ENCODE data around the gene SET. TPM values are rescaled to one million over a fixed set of nuclear protein-coding genes. Genes with fewer than 3 reads are reported as not detected.

The SET gene
- total RNA-seq, 1 experiment from 2014 or later = 422 TPM

DNA sequence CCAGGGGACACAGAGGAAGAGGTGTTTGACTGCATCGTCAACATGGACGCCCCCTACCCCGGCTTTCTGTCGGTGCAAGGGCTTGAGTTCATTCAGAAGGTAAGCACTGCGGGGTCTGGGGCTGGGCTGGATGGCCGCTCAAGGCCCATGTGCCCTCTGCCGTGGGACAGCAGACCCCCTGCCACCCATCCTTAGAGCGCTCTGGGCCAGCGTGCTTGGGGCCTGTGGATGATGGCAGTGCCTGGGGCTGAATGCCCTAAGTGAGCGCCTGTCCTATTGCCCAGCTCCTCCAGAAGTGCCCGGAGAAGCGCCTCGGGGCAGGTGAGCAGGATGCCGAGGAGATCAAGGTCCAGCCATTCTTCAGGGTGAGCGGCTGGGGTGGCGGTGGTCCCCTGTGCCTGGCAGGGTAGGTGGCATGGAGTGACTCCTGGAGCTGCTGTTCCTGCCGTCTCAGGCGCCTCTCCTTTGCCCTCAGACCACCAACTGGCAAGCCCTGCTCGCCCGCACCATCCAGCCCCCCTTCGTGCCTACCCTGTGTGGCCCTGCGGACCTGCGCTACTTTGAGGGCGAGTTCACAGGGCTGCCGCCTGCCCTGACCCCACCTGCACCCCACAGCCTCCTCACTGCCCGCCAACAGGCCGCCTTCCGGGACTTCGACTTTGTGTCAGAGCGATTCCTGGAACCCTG, 31.0 kb downstream of the SET start:
- no peaks in the 10 kb centered on the region for H3K9me3 ChIP-seq (ENCODE audit: control insufficient read depth, insufficient read depth, low read depth, low read length)
- CTCF ChIA-PET = no interaction called here
- H3K36me3 ChIP-seq (ENCODE audit: control insufficient read depth, insufficient read depth, low read length) = peaks cover 3% of the 10 kb centered on the region; the same call in 1 of the 2 replicates
- intact Hi-C loops (cut with micrococcal nuclease; ENCODE audit: unreplicated experiment) = no loop called here
- H3K4me3 ChIP-seq (ENCODE audit: low read depth in 2 of 2, low read length in 2 of 2) = no peak overlapping the region
- in situ Hi-C loops (cut with HindIII; ENCODE audit: low pct_unique_long_range_greater_than_20kb, low sequenced_read_pairs) = no loop called here
- no peak for DNase-seq (ENCODE audit: low read depth, low spot score)
- no TSS peak for BruUV-seq (replicated peaks)
- H3K4me1 ChIP-seq (ENCODE audit: control insufficient read depth, insufficient read depth, low read length) = peaks cover 6% of the 10 kb centered on the region
- no peak for TF ChIP-seq POLR2AphosphoS5 (IDR thresholded peaks at IDR 0.05; ENCODE audit: low read depth, low read length)
- no peak for TF ChIP-seq TCF7L2 (IDR thresholded peaks at IDR 0.05; ENCODE audit: low read depth, low read length)
- no peak for TF ChIP-seq SIN3A (IDR thresholded peaks at IDR 0.05; ENCODE audit: borderline replicate concordance, insufficient read depth, low read depth, low read length)
- TF ChIP-seq, protein P1, sequence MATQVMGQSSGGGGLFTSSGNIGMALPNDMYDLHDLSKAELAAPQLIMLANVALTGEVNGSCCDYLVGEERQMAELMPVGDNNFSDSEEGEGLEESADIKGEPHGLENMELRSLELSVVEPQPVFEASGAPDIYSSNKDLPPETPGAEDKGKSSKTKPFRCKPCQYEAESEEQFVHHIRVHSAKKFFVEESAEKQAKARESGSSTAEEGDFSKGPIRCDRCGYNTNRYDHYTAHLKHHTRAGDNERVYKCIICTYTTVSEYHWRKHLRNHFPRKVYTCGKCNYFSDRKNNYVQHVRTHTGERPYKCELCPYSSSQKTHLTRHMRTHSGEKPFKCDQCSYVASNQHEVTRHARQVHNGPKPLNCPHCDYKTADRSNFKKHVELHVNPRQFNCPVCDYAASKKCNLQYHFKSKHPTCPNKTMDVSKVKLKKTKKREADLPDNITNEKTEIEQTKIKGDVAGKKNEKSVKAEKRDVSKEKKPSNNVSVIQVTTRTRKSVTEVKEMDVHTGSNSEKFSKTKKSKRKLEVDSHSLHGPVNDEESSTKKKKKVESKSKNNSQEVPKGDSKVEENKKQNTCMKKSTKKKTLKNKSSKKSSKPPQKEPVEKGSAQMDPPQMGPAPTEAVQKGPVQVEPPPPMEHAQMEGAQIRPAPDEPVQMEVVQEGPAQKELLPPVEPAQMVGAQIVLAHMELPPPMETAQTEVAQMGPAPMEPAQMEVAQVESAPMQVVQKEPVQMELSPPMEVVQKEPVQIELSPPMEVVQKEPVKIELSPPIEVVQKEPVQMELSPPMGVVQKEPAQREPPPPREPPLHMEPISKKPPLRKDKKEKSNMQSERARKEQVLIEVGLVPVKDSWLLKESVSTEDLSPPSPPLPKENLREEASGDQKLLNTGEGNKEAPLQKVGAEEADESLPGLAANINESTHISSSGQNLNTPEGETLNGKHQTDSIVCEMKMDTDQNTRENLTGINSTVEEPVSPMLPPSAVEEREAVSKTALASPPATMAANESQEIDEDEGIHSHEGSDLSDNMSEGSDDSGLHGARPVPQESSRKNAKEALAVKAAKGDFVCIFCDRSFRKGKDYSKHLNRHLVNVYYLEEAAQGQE (IDR thresholded peaks at IDR 0.05; ENCODE audit: insufficient read depth in 1 of 2, low read depth in 2 of 2, low read length in 1 of 2) = no peak
- TF ChIP-seq, protein P2, sequence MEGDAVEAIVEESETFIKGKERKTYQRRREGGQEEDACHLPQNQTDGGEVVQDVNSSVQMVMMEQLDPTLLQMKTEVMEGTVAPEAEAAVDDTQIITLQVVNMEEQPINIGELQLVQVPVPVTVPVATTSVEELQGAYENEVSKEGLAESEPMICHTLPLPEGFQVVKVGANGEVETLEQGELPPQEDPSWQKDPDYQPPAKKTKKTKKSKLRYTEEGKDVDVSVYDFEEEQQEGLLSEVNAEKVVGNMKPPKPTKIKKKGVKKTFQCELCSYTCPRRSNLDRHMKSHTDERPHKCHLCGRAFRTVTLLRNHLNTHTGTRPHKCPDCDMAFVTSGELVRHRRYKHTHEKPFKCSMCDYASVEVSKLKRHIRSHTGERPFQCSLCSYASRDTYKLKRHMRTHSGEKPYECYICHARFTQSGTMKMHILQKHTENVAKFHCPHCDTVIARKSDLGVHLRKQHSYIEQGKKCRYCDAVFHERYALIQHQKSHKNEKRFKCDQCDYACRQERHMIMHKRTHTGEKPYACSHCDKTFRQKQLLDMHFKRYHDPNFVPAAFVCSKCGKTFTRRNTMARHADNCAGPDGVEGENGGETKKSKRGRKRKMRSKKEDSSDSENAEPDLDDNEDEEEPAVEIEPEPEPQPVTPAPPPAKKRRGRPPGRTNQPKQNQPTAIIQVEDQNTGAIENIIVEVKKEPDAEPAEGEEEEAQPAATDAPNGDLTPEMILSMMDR (IDR thresholded peaks at IDR 0.05) = no peak
- ATAC-seq = no peak
- H3K27ac ChIP-seq (ENCODE audit: low read length) = no peak overlapping the region
- no peaks in the 10 kb centered on the region for H3K27me3 ChIP-seq (ENCODE audit: control insufficient read depth, insufficient read depth, low read length)
- POLR2A ChIA-PET = interaction anchor here (0.5 kb wide), 1 partner anchor 210 kb away, joined by 3 read pairs; no protein-coding TSS in a partner anchor

DNA sequence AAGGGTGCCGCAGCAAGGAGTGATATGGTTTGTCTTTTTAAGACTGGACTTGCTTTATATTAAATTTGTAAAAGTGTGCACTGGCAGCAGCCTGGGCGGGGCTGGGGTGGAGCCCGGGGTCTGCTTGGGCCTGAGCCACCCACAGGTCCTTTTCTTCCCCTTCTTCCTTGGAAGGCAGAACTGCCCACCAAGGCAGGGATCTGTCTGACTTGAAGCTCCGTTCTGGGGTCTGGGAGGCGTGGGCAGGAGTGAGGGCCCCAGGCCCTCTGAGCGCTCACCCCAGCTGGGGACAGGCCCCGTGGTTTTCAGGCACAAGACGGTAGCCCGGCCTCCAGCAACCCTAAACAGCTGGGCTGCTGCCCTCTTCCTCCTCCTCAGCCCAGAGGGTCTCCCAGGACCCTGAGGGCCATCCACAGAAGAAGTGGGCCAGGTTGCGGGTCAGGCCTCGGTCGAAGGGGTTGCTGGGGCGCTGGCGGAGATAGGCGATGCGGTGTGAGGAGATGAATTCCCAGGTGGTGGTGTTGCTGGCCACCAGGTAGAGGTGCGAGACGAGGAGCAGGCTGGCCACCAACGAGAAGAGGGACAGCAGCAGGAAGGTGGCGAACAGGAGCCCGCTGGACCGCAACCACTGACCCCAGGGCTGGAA, 31.9 kb downstream of the SET start:
- Histone ChIP-seq H3K9me3 (ENCODE audit: control insufficient read depth, insufficient read depth, low read depth, low read length) (no peaks in the 10 kb centered on the region), H3K36me3 (ENCODE audit: control insufficient read depth, insufficient read depth, low read length) (peaks cover 3% of the 10 kb centered on the region; the same call in 1 of the 2 replicates), H3K27ac (ENCODE audit: low read length) (no peak overlapping the region), H3K4me1 (ENCODE audit: control insufficient read depth, insufficient read depth, low read length) (peaks cover 6% of the 10 kb centered on the region), H3K4me3 (ENCODE audit: low read depth in 2 of 2, low read length in 2 of 2) (no peak overlapping the region), H3K27me3 (ENCODE audit: control insufficient read depth, insufficient read depth, low read length) (no peaks in the 10 kb centered on the region)
- no peak for TF ChIP-seq TCF7L2 (IDR thresholded peaks at IDR 0.05; ENCODE audit: low read depth, low read length)
- TF ChIP-seq, protein P2 (IDR thresholded peaks at IDR 0.05) = no peak
- no peak; the same call in 1 of the 2 replicates for TF ChIP-seq POLR2AphosphoS5 (IDR thresholded peaks at IDR 0.05; ENCODE audit: low read depth, low read length)
- TF ChIP-seq SIN3A (IDR thresholded peaks at IDR 0.05; ENCODE audit: borderline replicate concordance, insufficient read depth, low read depth, low read length) = no peak
- TF ChIP-seq, protein P1 (IDR thresholded peaks at IDR 0.05; ENCODE audit: insufficient read depth in 1 of 2, low read depth in 2 of 2, low read length in 1 of 2) = no peak
- ChIA-PET CTCF (no interaction called here), POLR2A (no interaction called here)
- intact Hi-C loops (cut with micrococcal nuclease; ENCODE audit: unreplicated experiment) (no loop called here), in situ Hi-C loops (cut with HindIII; ENCODE audit: low pct_unique_long_range_greater_than_20kb, low sequenced_read_pairs) (no loop called here)
- DNase-seq (ENCODE audit: low read depth, low spot score) (no peak), ATAC-seq (no peak)
- TSS peak; percentile 85 for BruUV-seq (replicated peaks)
